HFF-Myc (cell line): ENCODE results near the gene NXNL1.

Experiments
- DNase-seq: peaks from one replicate; pipeline ENCODE4 v3.0.0-alpha.2; 2011; ENCODE audit warnings: low read depth; ENCODE audit errors: extremely low read depth
- H3K4me3 ChIP-seq: replicated peaks from 2 replicates; pipeline ENCODE4 v1.5.1; 2011; ENCODE audit warnings: low read depth, mild to moderate bottlenecking, control low read depth, low read length
- TF ChIP-seq, protein P1 (sequence below): IDR thresholded peaks from 2 replicates; pipeline ENCODE4 v1.5.1; 2012; ENCODE audit warnings: mild to moderate bottlenecking, low read depth, low read length, control low read depth; ENCODE audit errors: missing control alignments

NXNL1 gene

DNA sequence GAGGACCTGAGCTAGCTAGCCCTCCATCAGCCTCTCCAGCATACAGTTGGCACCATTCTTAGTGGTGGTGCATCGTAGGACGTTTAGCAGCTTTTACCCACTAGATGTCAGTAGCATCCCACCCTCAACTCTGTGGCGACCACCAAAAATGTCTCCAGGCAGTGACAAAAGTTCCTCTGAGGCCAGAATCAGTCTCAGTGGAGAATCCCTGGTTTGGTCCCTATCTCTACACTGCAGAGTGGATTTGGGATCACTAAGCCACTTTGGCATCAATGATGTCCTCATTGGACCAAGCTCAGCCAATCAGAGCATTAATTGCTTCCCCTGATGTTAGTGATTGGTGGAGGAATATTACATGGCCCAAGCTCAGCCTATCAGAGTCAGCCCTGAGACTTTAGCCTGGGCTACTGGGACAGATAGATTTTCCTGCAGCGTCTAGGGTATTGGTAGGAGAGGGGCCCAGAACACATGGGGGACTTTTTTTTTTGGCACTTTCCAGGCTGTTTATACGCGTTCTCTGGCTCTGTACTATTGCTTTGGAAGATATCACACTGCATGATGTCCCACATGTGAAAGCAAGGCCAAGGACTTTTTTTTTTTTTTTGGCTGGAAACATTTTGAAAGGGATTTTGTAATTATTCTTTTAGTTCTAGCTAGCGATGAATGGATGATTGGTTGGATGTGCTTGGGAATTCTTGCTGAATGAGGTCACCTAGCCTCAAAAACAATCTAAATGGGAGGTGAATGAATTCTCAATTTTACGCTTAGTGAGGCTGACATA is 19.3 kb downstream of the NXNL1 start:
- no peak for DNase-seq
- TF ChIP-seq, protein P1, sequence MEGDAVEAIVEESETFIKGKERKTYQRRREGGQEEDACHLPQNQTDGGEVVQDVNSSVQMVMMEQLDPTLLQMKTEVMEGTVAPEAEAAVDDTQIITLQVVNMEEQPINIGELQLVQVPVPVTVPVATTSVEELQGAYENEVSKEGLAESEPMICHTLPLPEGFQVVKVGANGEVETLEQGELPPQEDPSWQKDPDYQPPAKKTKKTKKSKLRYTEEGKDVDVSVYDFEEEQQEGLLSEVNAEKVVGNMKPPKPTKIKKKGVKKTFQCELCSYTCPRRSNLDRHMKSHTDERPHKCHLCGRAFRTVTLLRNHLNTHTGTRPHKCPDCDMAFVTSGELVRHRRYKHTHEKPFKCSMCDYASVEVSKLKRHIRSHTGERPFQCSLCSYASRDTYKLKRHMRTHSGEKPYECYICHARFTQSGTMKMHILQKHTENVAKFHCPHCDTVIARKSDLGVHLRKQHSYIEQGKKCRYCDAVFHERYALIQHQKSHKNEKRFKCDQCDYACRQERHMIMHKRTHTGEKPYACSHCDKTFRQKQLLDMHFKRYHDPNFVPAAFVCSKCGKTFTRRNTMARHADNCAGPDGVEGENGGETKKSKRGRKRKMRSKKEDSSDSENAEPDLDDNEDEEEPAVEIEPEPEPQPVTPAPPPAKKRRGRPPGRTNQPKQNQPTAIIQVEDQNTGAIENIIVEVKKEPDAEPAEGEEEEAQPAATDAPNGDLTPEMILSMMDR: no peak
- no peak overlapping the region for H3K4me3 ChIP-seq

DNA sequence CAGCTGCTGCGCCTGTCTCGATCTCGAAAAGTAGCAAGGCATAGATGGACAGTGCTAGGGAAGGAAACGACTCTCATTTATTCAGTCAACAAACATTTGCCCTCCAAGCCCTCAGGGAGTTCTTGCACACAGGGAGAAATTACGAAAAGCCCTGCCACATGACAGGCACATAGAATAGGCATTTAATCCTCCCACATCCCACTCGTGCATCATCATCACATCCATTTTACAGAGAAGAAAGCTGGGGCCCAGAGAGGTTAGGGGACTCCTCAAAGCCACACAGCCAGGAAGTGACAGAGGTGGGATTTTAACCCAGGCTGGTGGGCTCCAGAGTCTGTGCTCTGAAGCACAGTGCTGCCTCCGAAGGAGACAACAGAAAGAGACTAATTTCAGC is 23.9 kb downstream of the NXNL1 start:
- no peak overlapping the region for H3K4me3 ChIP-seq
- TF ChIP-seq, protein P1: no peak
- DNase-seq: no peak

DNA sequence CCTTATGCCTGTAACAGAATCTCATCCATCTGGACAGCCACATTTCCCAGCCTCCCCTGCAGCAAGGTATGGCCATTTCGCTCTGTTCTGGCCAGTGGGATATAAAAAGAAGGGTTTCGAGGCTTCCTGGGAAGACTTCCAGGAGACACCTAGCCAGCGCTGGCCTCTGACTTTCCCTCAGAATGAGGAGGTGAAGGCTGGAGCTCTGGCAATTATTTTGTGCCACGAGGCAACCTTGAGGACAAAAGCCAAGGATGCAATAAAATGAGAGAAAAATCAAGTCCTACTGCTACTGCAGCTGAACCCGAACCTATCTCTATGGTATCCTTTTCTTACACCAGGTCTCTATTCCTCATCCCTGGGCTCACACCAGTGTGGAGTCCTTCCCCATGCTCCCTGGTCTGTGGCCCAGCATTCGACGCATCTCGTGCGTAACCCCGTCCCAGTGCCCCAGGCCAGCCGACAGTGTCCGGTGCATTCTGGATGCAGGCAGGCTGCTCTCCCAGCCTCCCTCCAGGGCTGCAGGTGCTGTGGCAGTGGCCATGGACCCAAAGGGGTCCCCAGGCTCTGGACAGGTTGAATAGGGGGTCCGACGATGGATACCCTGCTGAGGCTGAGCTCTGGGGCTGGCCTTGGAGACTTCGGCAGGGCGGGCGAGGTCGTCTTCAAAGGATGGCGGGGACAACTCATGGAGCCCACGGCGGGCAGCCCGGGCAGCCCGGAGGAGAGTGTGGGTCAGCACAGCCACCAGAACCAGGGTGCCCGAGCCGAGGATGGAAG is 24.4 kb downstream of the NXNL1 start:
- TF ChIP-seq, protein P1: no peak
- no peak overlapping the region for H3K4me3 ChIP-seq
- DNase-seq: no peak

DNA sequence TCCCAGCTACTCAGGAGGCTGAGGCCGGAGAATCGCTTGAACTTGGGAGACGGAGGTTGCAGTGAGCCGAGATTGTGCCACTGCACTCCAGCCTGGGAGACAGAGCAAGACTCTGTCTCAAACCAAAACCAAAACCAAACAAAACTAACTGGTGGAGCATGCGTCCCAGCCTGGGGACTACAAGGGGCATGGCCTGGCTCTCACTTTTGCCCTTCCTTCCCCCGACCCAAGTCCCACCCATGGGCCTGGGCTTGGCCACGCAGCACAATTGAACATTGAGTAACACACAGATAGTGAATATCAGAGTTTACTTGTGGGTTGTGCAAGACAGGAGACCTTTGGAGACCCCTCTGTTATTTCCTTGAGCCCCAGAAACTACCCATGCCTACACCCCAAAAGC is 25.5 kb downstream of the NXNL1 start:
- TF ChIP-seq, protein P1: no peak
- no peak for DNase-seq
- no peak overlapping the region for H3K4me3 ChIP-seq

DNA sequence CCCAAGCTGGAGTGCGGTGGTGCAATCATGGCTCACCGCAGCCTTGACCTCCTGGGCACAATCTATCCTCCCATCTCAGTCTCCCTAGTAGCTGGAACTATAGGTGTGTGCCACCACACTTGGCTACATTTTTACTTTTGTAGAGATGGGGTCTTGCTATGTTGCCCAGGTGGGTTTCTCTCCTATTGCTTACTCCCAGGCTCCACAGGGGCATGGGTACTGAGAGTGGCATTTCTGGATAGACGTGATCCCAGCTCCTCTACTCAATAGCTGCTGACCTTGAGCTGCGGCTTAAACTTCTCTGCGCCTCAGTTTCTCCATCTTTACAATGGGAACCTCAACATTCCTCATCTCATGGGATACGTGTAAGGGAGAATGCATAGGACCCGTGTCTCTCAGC is 29.3 kb downstream of the NXNL1 start:
- no peak for DNase-seq
- TF ChIP-seq, protein P1: no peak
- no peak overlapping the region for H3K4me3 ChIP-seq

DNA sequence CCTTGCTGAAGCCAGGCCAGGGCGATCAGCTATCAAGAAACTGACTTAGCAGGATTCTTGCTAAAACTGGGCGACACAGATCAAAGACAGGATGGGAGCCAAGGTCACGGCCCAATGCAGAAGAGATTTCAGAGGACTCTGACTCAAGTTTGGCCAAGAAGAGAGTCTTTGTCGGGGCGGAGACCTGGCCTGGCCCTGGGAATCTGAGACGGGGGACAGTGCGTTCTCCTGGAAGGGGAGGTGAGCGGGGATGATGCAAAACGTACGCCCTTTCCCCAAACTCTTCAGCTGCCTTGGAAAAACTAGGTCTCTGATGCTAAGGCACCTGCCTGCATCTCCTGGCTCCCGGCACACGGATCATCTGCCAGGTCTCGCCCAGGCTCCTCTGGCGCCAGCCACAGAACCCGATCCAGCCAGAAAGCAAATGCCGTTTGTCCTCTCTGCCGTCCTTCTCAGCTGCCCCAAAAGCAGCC is 31.0 kb downstream of the NXNL1 start:
- H3K4me3 ChIP-seq: no peak overlapping the region
- TF ChIP-seq, protein P1: no peak
- DNase-seq: no peak
